Stimulated activated CD4-positive, alpha-beta T cell treated with anti-CD3 and anti-CD28 coated beads, Interleukin-4, amount 100 ng/mL, for 48 hours (primary cell): ENCODE data around the gene SFN.

ENCODE experiments used
- DNase-seq, 2 donors: peaks; one replicate each; pipeline ENCODE4 v3.0.0-alpha.2; 2020; ENCODE audit warnings: low read depth in 2 of 2

Gene SFN

DNA sequence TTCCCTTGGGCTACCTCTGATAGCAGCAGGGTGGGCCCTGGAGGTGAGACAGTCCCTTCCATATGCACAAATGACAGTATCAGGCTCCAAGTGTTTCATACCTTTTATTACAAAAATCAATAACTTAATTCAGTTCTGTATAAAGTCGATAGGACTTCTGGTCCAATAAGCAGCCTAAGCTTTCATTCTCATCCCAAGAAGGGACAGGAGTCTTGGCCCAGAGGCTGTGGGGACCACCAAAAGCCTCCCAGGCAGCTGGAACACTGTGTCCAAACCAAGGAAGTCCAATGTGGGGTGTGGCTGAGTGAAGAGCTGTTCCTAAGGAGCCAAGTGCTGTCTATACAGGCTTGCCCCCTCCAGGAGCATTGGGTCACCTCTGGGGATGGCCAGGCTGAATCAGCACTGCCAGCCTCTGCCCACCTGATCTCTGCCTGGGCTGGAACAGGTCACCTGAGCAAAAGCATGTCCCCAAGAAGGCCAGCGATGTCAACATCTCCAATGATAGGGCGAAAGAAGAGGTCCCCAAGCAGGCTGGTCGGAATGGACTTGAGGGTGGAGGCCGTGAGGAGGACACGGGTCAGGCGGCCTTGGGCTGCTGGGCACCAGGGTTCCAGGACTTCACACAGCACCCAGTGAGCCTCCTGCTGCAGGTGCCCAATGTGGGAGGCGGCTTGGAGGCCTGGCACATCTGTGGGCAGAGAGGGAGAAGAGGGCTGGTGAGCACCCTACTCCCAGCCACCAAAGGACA is 48.6 kb downstream of the SFN start:
- DNase-seq: no peak

DNA sequence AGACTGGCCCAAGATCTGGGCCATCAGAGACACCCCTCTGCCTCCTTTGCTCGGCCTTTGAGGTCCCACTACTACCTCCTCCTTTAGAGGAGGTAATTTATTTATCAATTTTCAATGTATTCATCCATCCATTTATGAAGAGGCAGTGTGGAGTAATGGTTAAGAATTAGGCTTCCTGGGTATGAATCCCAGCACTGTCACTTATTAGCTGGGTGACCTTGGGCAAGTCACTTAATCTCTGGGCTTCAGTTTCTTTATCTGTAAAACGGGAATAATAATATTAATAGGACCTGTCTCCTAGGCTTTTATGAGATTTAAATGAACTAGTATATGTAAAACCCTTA is 49.2 kb downstream of the SFN start:
- DNase-seq: no peak

DNA sequence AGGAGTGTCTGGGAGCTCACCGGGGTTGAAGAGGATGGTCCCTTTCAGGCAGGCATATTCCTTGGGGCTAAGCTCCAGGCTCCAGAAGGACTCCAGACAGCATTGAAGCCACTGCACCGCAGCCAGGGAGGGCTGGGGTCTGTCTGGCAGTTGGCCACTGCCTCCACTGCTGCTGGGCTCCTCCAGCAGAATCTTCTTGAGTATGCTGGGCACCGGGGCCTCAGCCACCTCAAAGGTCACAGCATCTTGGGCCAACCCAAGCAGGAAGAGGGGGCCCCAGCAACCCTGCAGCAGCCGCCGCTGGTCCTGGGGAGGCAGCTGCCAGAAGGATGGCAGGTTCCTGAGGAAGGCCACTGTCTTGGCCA is 50.4 kb downstream of the SFN start:
- no peak for DNase-seq
